Peyer's patch (tissue), 4 donors: Measurements from ENCODE around the gene NDUFS4. TPM values are rescaled to one million over a fixed set of nuclear protein-coding genes. Genes with fewer than 3 reads are reported as not detected.
"Not testable (repeated sequence)": the region's sequence is repeated elsewhere in the genome, so short reads cannot be mapped to it uniquely, and the experiment has no call there.

Experiments used
- DNase-seq, 3 donors: peaks; one replicate each; pipeline ENCODE4 v3.0.0-alpha.2; 2017 to 2019
- H3K27ac ChIP-seq, 4 donors: fragments of 200-600 bp; sonication (generic); one replicate each; pipeline ENCODE4 v1.5.1; 2016 to 2019
- H3K27me3 ChIP-seq, 2 donors: fragments of 200-600 bp; sonication (generic); one replicate each; pipeline ENCODE4 v1.5.1; 2019
- H3K36me3 ChIP-seq, 3 donors: fragments of 200-600 bp; sonication (generic); one replicate each; pipeline ENCODE4 v1.5.1; 2016 to 2019
- H3K4me1 ChIP-seq, 4 donors: fragments of 200-600 bp; sonication (generic); one replicate each; pipeline ENCODE4 v1.5.1; 2016 to 2019
- H3K4me3 ChIP-seq, 4 donors: fragments of 200-600 bp; sonication (generic); 1 replicate in 3 of 4; 2 replicates in 1 of 4; pipeline ENCODE4 v1.5.1; 2016 to 2019; ENCODE audit warnings: mild to moderate bottlenecking in 1 of 4
- H3K9me3 ChIP-seq, 4 donors: fragments of 200-600 bp; sonication (generic); one replicate each; pipeline ENCODE4 v1.5.1; 2016 to 2019; ENCODE audit warnings: mild to moderate bottlenecking in 1 of 4
- CTCF ChIP-seq, 6 experiments: fragments of 450-650 bp in 4 of 6; fragments of 200-600 bp in 2 of 6; sonication (generic) in 1 of 6; IDR thresholded peaks; one replicate each; pipeline ENCODE4 v1.5.1; 2017 to 2019; ENCODE audit warnings: antibody characterized with exemption in 6 of 6, mild to moderate bottlenecking in 3 of 6, moderate library complexity in 1 of 6
- POLR2A ChIP-seq, 2 donors: fragments of 450-650 bp; IDR thresholded peaks; one replicate each; pipeline ENCODE4 v1.5.1; 2017; ENCODE audit warnings: antibody characterized with exemption in 2 of 2, mild to moderate bottlenecking in 2 of 2, moderate library complexity in 2 of 2
- total RNA-seq, 4 donors: library from RNA; depleted of rRNA; stranded (reverse); fragments of >200 nt; gene quantifications; one replicate each; pipeline ENCODE4 v1.1.0, GENCODE V29; 2016

Gene NDUFS4
- total RNA-seq, 4 donors from 2014 or later = 51.3 to 71.4 (median 63.1) TPM

- Histone ChIP-seq H3K27ac (no peak overlapping the region), H3K4me1 (no peaks in the 10 kb centered on the region), H3K36me3 (no peaks in the 10 kb centered on the region), H3K9me3 (no peaks in the 10 kb centered on the region), H3K4me3 (no peak overlapping the region), H3K27me3 (no peaks in the 10 kb centered on the region)
- TF ChIP-seq CTCF (IDR thresholded peaks at IDR 0.05) (no peak), POLR2A (IDR thresholded peaks at IDR 0.05) (no peak)
- DNase-seq = no peak
Observed at GRCh38 chr5:53541859-53542258, 18.6 kb upstream of the NDUFS4 start.

GRCh38 chr5:53542926-53543325 lies 17.5 kb upstream of the NDUFS4 start:
- no peak for TF ChIP-seq POLR2A (IDR thresholded peaks at IDR 0.05)
- TF ChIP-seq CTCF (IDR thresholded peaks at IDR 0.05) = no peak
- Histone ChIP-seq H3K36me3 (no peaks in the 10 kb centered on the region), H3K4me1 (no peaks in the 10 kb centered on the region), H3K9me3 (no peaks in the 10 kb centered on the region), H3K27me3 (no peaks in the 10 kb centered on the region), H3K4me3 (no peak overlapping the region), H3K27ac (no peak overlapping the region)
- DNase-seq = no peak

GRCh38 chr5:53543401-53543800 lies 17.0 kb upstream of the NDUFS4 start:
- Histone ChIP-seq H3K36me3 (no peaks in the 10 kb centered on the region), H3K27me3 (no peaks in the 10 kb centered on the region), H3K9me3 (no peaks in the 10 kb centered on the region), H3K4me3 (no peak overlapping the region), H3K27ac (no peak overlapping the region), H3K4me1 (no peaks in the 10 kb centered on the region)
- TF ChIP-seq POLR2A (IDR thresholded peaks at IDR 0.05) (no peak), CTCF (IDR thresholded peaks at IDR 0.05) (no peak)
- DNase-seq = no peak

- Histone ChIP-seq H3K9me3 (no peaks in the 10 kb centered on the region), H3K27me3 (no peaks in the 10 kb centered on the region), H3K36me3 (no peaks in the 10 kb centered on the region), H3K4me1 (no peaks in the 10 kb centered on the region), H3K27ac (no peak overlapping the region), H3K4me3 (no peak overlapping the region)
- no peak for TF ChIP-seq POLR2A (IDR thresholded peaks at IDR 0.05)
- TF ChIP-seq CTCF (IDR thresholded peaks at IDR 0.05) = no peak
- no peak for DNase-seq
Observed at GRCh38 chr5:53545744-53546143, 14.7 kb upstream of the NDUFS4 start.

GRCh38 chr5:53547226-53547625 lies 13.2 kb upstream of the NDUFS4 start:
- Histone ChIP-seq H3K36me3 (no peaks in the 10 kb centered on the region), H3K4me1 (no peaks in the 10 kb centered on the region), H3K9me3 (no peaks in the 10 kb centered on the region), H3K4me3 (no peak overlapping the region), H3K27me3 (no peaks in the 10 kb centered on the region), H3K27ac (no peak overlapping the region)
- TF ChIP-seq CTCF (IDR thresholded peaks at IDR 0.05) (no peak), POLR2A (IDR thresholded peaks at IDR 0.05) (no peak)
- DNase-seq = no peak

- not testable (repeated sequence) for H3K4me3 ChIP-seq, H3K27ac ChIP-seq, H3K9me3 ChIP-seq, DNase-seq, H3K4me1 ChIP-seq, H3K36me3 ChIP-seq, H3K27me3 ChIP-seq
Observed at GRCh38 chr5:53548501-53548900, 11.9 kb upstream of the NDUFS4 start.
